ENCODE data around the gene UBE2Z.

Gene UBE2Z

GRCh38 chr17:48961516-48962233 lies 53.5 kb downstream of the UBE2Z start:
- no peak for TF ChIP-seq ZNF274 (IDR thresholded peaks at IDR 0.05; ENCODE audit: low read depth, low read length)
- H3K4me3 ChIP-seq (ENCODE audit: low read length) = no peak overlapping the region

- TF ChIP-seq ZNF274 (IDR thresholded peaks at IDR 0.05; ENCODE audit: low read depth, low read length) = no peak
Observed at GRCh38 chr17:48970224-48970623, 62.0 kb downstream of the UBE2Z start.

GRCh38 chr17:48970865-48971687 lies 62.9 kb downstream of the UBE2Z start:
- no peak overlapping the region for H3K4me3 ChIP-seq (ENCODE audit: low read length)
- no peak for TF ChIP-seq ZNF274 (IDR thresholded peaks at IDR 0.05; ENCODE audit: low read depth, low read length)

More at GRCh38 chr17:48970224-48970623, 62.0 kb downstream of the UBE2Z start:
- no peak overlapping the region for H3K4me3 ChIP-seq (ENCODE audit: low read length)

GRCh38 chr17:48972749-48973097 lies 64.5 kb downstream of the UBE2Z start:
- no peak overlapping the region for H3K4me3 ChIP-seq (ENCODE audit: low read length)
- TF ChIP-seq ZNF274 (IDR thresholded peaks at IDR 0.05; ENCODE audit: low read depth, low read length) = no peak

GRCh38 chr17:48973806-48974205 lies 65.6 kb downstream of the UBE2Z start:
- no peak for TF ChIP-seq ZNF274 (IDR thresholded peaks at IDR 0.05; ENCODE audit: low read depth, low read length)
- H3K4me3 ChIP-seq (ENCODE audit: low read length) = no peak overlapping the region
